ENCODE data around the gene MEGF6. TPM values are rescaled to one million over a fixed set of nuclear protein-coding genes. Genes with fewer than 3 reads are reported as not detected.

MEGF6 gene
- total and polyA plus RNA-seq, 2 donors (not counting 1 experiment from before 2014, with no cell fraction given): 43.2 to 77.3 TPM

DNA sequence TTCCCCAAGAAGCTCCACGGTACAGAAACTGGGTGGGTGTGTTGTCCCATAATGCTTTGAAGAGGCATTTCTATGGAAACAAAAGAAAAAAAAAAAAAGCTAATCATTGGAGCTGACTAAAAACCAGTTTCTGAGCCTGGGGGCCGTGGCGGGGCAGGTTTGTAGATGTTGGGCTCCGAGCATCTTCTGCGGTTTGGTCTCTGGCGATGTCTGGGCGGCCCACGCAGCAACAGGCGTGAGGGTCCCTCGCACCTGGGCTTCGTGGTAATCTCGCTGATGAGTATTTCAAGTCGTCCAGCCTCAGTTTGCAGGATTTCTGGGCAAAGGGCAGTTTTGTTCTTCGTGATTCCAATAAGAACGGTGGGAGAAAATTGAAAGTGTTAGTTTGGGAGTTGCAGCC lies 47.8 kb upstream of the MEGF6 start:
- 85% methylated on average over 14 of the region's 15 CpGs for WGBS (ENCODE audit: insufficient coverage)
- H4K20me1 ChIP-seq (ENCODE audit: control insufficient read depth, insufficient read depth, low read length, poor library complexity, severe bottlenecking): no peaks in the 10 kb centered on the region
- no peak overlapping the region for H3K4me3 ChIP-seq (ENCODE audit: control extremely low read depth in 1 of 5, extremely low read depth in 1 of 5, insufficient read depth in 1 of 5, low read depth in 2 of 5, low read length in 4 of 5)
- Mint-ChIP-seq H3K27me3 (peaks cover 46% of the 10 kb centered on the region), H3K4me3 (no peak overlapping the region), H3K4me1 (peaks cover 22% of the 10 kb centered on the region), H3K9me3 (ENCODE audit: insufficient read depth) (no peaks in the 10 kb centered on the region), H3K27ac (no peak overlapping the region)
- peaks cover 13 to 21% of the 10 kb centered on the region in 2 donors for H3K4me1 ChIP-seq (ENCODE audit: control insufficient read depth in 2 of 2, insufficient read depth in 2 of 2, low read length in 2 of 2)
- DNase-seq: no peak
- peaks cover 0 to 19% (median 9%) of the 10 kb centered on the region in 4 experiments for H3K27me3 ChIP-seq (replicated peaks in 1 of 4; ENCODE audit: control extremely low read depth in 1 of 4, control insufficient read depth in 3 of 4, insufficient read depth in 4 of 4, low read length in 3 of 4)
- H3K36me3 ChIP-seq (replicated peaks in 1 of 2; ENCODE audit: control extremely low read depth in 1 of 2, control insufficient read depth in 1 of 2, extremely low read depth in 1 of 2, insufficient read depth in 2 of 2, low read length in 1 of 2): no peaks in the 10 kb centered on the region
- ATAC-seq (ENCODE audit: low read depth): no peak
- TF ChIP-seq EZH2 (IDR thresholded peaks at IDR 0.05; ENCODE audit: borderline replicate concordance, insufficient read depth, low read depth, low read length, poor library complexity, severe bottlenecking) (no peak), CTCF (IDR thresholded peaks at IDR 0.05) (no peak)
- H3K79me2 ChIP-seq (ENCODE audit: control insufficient read depth, insufficient read depth, low read length): no peaks in the 10 kb centered on the region
- ChIA-PET CTCF (interaction anchor here (1.0 kb wide), 1 partner anchor 43 kb away, joined by 3 read pairs; no protein-coding TSS in a partner anchor), POLR2A (no interaction called here)
- H3K4me2 ChIP-seq (replicated peaks; ENCODE audit: low read depth, low read length, poor library complexity, severe bottlenecking): no peak overlapping the region
- H3K9me3 ChIP-seq (ENCODE audit: control extremely low read depth in 1 of 3, control insufficient read depth in 2 of 3, insufficient read depth in 1 of 3, low read length in 2 of 3): peaks cover 0 to 4% (median 0%) of the 10 kb centered on the region in 3 donors
- no peak overlapping the region for H3K27ac ChIP-seq (ENCODE audit: low read length in 2 of 2)
- H3K9ac ChIP-seq (ENCODE audit: low read length): no peak overlapping the region
- intact Hi-C loops (cut with micrococcal nuclease): loop anchor here (10.0 kb wide), 1 partner anchor 246 kb away; the partner anchor contains the start of gene C1orf174
- H2AFZ ChIP-seq (ENCODE audit: insufficient read depth, low read depth, low read length, poor library complexity, severe bottlenecking): no peak overlapping the region

- Histone ChIP-seq H3K9me3 (ENCODE audit: control extremely low read depth in 1 of 3, control insufficient read depth in 2 of 3, insufficient read depth in 1 of 3, low read length in 2 of 3) (peaks cover 0 to 5% (median 0%) of the 10 kb centered on the region in 3 donors), H3K4me3 (ENCODE audit: control extremely low read depth in 1 of 5, extremely low read depth in 1 of 5, insufficient read depth in 1 of 5, low read depth in 2 of 5, low read length in 4 of 5) (no peak overlapping the region), H3K36me3 (replicated peaks in 1 of 2; ENCODE audit: control extremely low read depth in 1 of 2, control insufficient read depth in 1 of 2, extremely low read depth in 1 of 2, insufficient read depth in 2 of 2, low read length in 1 of 2) (no peaks in the 10 kb centered on the region), H3K79me2 (ENCODE audit: control insufficient read depth, insufficient read depth, low read length) (no peaks in the 10 kb centered on the region), H3K9ac (ENCODE audit: low read length) (no peak overlapping the region), H4K20me1 (ENCODE audit: control insufficient read depth, insufficient read depth, low read length, poor library complexity, severe bottlenecking) (no peaks in the 10 kb centered on the region), H3K4me2 (replicated peaks; ENCODE audit: low read depth, low read length, poor library complexity, severe bottlenecking) (no peak overlapping the region), H3K4me1 (ENCODE audit: control insufficient read depth in 2 of 2, insufficient read depth in 2 of 2, low read length in 2 of 2) (peaks cover 14 to 16% of the 10 kb centered on the region in 2 donors), H3K27ac (ENCODE audit: low read length in 2 of 2) (no peak overlapping the region), H3K27me3 (replicated peaks in 1 of 4; ENCODE audit: control extremely low read depth in 1 of 4, control insufficient read depth in 3 of 4, insufficient read depth in 4 of 4, low read length in 3 of 4) (peaks cover 0 to 25% (median 14%) of the 10 kb centered on the region in 4 experiments), H2AFZ (ENCODE audit: insufficient read depth, low read depth, low read length, poor library complexity, severe bottlenecking) (no peak overlapping the region)
- DNase-seq: no peak
- H3K27me3 Mint-ChIP-seq: peaks cover 54% of the 10 kb centered on the region
- no peak for TF ChIP-seq EZH2 (IDR thresholded peaks at IDR 0.05; ENCODE audit: borderline replicate concordance, insufficient read depth, low read depth, low read length, poor library complexity, severe bottlenecking)
- no peak for TF ChIP-seq CTCF (IDR thresholded peaks at IDR 0.05)
- H3K27ac Mint-ChIP-seq: no peak overlapping the region
- peaks cover 23% of the 10 kb centered on the region for H3K4me1 Mint-ChIP-seq
- intact Hi-C loops (cut with micrococcal nuclease): loop anchor here (10.0 kb wide), 1 partner anchor 247 kb away; the partner anchor contains the start of gene C1orf174
- ATAC-seq (ENCODE audit: low read depth): no peak
- H3K9me3 Mint-ChIP-seq (ENCODE audit: insufficient read depth): no peaks in the 10 kb centered on the region
- ChIA-PET POLR2A (no interaction called here), CTCF (interaction anchor here (1.0 kb wide), 1 partner anchor 43 kb away, joined by 3 read pairs; no protein-coding TSS in a partner anchor)
- WGBS (ENCODE audit: insufficient coverage): 26% methylated on average over 7 of the region's 14 CpGs
- H3K4me3 Mint-ChIP-seq: no peak overlapping the region
These were observed 46.9 kb upstream of the MEGF6 start for GRCh38 chr1:3658231-3658615.
